ENCODE results near the gene FGD6. TPM values are rescaled to one million over a fixed set of nuclear protein-coding genes. Genes with fewer than 3 reads are reported as not detected.

FGD6 gene
- total and polyA plus RNA-seq, 4 donors = 2.4 to 26.4 (median 9.0) TPM

- peaks cover 13 to 44% (median 29%) of the 10 kb centered on the region in 5 donors for H3K4me1 ChIP-seq (ENCODE audit: control insufficient read depth in 5 of 5, insufficient read depth in 5 of 5, low read length in 5 of 5)
- H3K27ac ChIP-seq (ENCODE audit: low read depth in 1 of 2, low read length in 1 of 2) = peak overlapping the region in 1 of 2 donors; percentile 51
- WGBS, 2 donors = 35 to 47% methylated on average over 3 of the region's 3 CpGs
Observed at GRCh38 chr12:95202691-95203486, 14.4 kb downstream of the FGD6 start.

GRCh38 chr12:95201056-95201670 lies 16.1 kb downstream of the FGD6 start:
- no peak for TF ChIP-seq CTCF (IDR thresholded peaks at IDR 0.05; ENCODE audit: control extremely low read depth, extremely low read depth)
- DNase-seq = no peak
- WGBS, 2 donors = 75 to 89% methylated on average over 4 of the region's 4 CpGs
- no peak for ATAC-seq (ENCODE audit: insufficient read depth, low FRiP score)
- no peaks in the 10 kb centered on the region for H3K36me3 ChIP-seq (ENCODE audit: control insufficient read depth in 4 of 4, insufficient read depth in 4 of 4, low read length in 4 of 4)
- peak overlapping the region in 1 of 2 donors; percentile 62 for H3K9ac ChIP-seq (ENCODE audit: insufficient read depth in 1 of 2, low read length in 2 of 2)
- H3K27ac ChIP-seq (ENCODE audit: low read depth in 1 of 2, low read length in 1 of 2) = no peak overlapping the region
- no peak overlapping the region for H3K4me3 ChIP-seq
- H3K9me3 ChIP-seq (ENCODE audit: control insufficient read depth in 4 of 4, insufficient read depth in 3 of 4, low read length in 3 of 4) = no peaks in the 10 kb centered on the region
- H3K27me3 ChIP-seq (ENCODE audit: control insufficient read depth in 3 of 3, insufficient read depth in 3 of 3, low read length in 2 of 3) = no peaks in the 10 kb centered on the region
- H3K4me1 ChIP-seq (ENCODE audit: control insufficient read depth in 5 of 5, insufficient read depth in 5 of 5, low read length in 5 of 5) = peaks cover 10 to 44% (median 29%) of the 10 kb centered on the region in 5 donors

More at GRCh38 chr12:95202691-95203486, 14.4 kb downstream of the FGD6 start:
- ATAC-seq (ENCODE audit: insufficient read depth, low FRiP score) (no peak), DNase-seq (peak in 2 of 3 donors; percentile 45 to 62)
- Histone ChIP-seq H3K4me3 (no peak overlapping the region), H3K36me3 (ENCODE audit: control insufficient read depth in 4 of 4, insufficient read depth in 4 of 4, low read length in 4 of 4) (no peaks in the 10 kb centered on the region), H3K9ac (ENCODE audit: insufficient read depth in 1 of 2, low read length in 2 of 2) (no peak overlapping the region), H3K27me3 (ENCODE audit: control insufficient read depth in 3 of 3, insufficient read depth in 3 of 3, low read length in 2 of 3) (no peaks in the 10 kb centered on the region), H3K9me3 (ENCODE audit: control insufficient read depth in 4 of 4, insufficient read depth in 3 of 4, low read length in 3 of 4) (no peaks in the 10 kb centered on the region)
- TF ChIP-seq CTCF (IDR thresholded peaks at IDR 0.05; ENCODE audit: control extremely low read depth, extremely low read depth) = no peak

- Histone ChIP-seq H3K4me1 (ENCODE audit: control insufficient read depth in 5 of 5, insufficient read depth in 5 of 5, low read length in 5 of 5) (peaks cover 8 to 39% (median 29%) of the 10 kb centered on the region in 5 donors), H3K9ac (ENCODE audit: insufficient read depth in 1 of 2, low read length in 2 of 2) (peak overlapping the region in 1 of 2 donors; percentile 62)
- WGBS, 2 donors = 67 to 76% methylated on average over 5 of the region's 5 CpGs
Observed at GRCh38 chr12:95200128-95200894, 17.0 kb downstream of the FGD6 start.

More at GRCh38 chr12:95200128-95200894, 17.0 kb downstream of the FGD6 start:
- H3K36me3 ChIP-seq (ENCODE audit: control insufficient read depth in 4 of 4, insufficient read depth in 4 of 4, low read length in 4 of 4) = no peaks in the 10 kb centered on the region
- DNase-seq (peak in 2 of 3 donors; percentile 67 to 74), ATAC-seq (ENCODE audit: insufficient read depth, low FRiP score) (no peak)
- H3K27me3 ChIP-seq (ENCODE audit: control insufficient read depth in 3 of 3, insufficient read depth in 3 of 3, low read length in 2 of 3) = no peaks in the 10 kb centered on the region
- H3K27ac ChIP-seq (ENCODE audit: low read depth in 1 of 2, low read length in 1 of 2) = peak overlapping the region in 1 of 2 donors; percentile 29
- no peak overlapping the region for H3K4me3 ChIP-seq
- H3K9me3 ChIP-seq (ENCODE audit: control insufficient read depth in 4 of 4, insufficient read depth in 3 of 4, low read length in 3 of 4) = no peaks in the 10 kb centered on the region
- TF ChIP-seq CTCF (IDR thresholded peaks at IDR 0.05; ENCODE audit: control extremely low read depth, extremely low read depth) = no peak
